Stomach smooth muscle (tissue), 2 donors: ENCODE measurements around the gene KIAA2012.

Experiments used
- H3K27ac ChIP-seq: one replicate; pipeline ENCODE4 v1.7.0; 2013; ENCODE audit warnings: mild to moderate bottlenecking, low read length, inconsistent platforms
- H3K27me3 ChIP-seq, 2 donors: one replicate each; pipeline ENCODE4 v1.7.0; 2013; ENCODE audit warnings: low read length in 2 of 2; ENCODE audit not compliant: insufficient read depth in 2 of 2, control insufficient read depth in 1 of 2
- H3K36me3 ChIP-seq, 2 donors: one replicate each; pipeline ENCODE4 v1.7.0; 2013; ENCODE audit warnings: low read length in 2 of 2; ENCODE audit not compliant: control insufficient read depth in 2 of 2, insufficient read depth in 2 of 2
- H3K4me1 ChIP-seq: one replicate; pipeline ENCODE4 v1.7.0; 2013; ENCODE audit warnings: low read length; ENCODE audit not compliant: control insufficient read depth, insufficient read depth
- H3K4me3 ChIP-seq, 2 donors: one replicate each; pipeline ENCODE4 v1.7.0; 2013; ENCODE audit warnings: low read length in 2 of 2
- H3K9ac ChIP-seq, 2 donors: one replicate each; pipeline ENCODE4 v1.7.0; 2013; ENCODE audit warnings: low read length in 2 of 2, mild to moderate bottlenecking in 1 of 2
- H3K9me3 ChIP-seq, 2 donors: one replicate each; pipeline ENCODE4 v1.7.0; 2013; ENCODE audit warnings: low read length in 2 of 2; ENCODE audit not compliant: control insufficient read depth in 2 of 2
- donor health status: healthy.
- donor health status: Pancreatic carcinoma.

Gene KIAA2012

DNA sequence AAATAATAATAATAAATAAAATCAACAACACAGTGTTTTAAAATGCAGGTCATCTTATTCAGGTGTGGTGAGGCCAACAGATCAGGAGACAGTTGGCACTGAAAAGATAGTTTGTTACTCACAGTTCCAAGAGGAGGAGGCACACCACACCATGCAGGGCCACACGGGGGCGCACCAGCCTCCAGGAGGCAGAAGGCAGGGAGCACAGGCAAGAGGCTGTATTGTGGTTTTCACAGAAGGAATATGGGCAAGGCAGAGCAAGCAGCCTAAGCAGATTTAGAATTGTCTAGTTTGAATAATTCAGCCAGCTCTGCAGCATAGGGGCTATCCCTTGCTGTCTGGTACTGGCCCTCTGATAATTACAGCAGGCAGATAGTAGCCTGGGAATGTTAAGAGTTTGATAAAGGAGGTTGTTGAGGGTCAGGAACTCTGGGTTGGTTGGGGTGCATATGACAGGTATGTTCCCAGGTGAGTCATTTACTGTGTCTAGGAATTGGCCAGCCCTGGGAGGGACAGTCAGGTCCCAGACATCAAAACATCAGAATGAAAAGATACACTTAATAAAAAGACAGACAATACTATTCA, 31.3 kb downstream of the KIAA2012 start:
- Histone ChIP-seq H3K9me3 (no peaks in the 10 kb centered on the region), H3K4me3 (no peak overlapping the region), H3K4me1 (no peaks in the 10 kb centered on the region), H3K27ac (no peak overlapping the region), H3K9ac (no peak overlapping the region), H3K27me3 (peaks cover 0 to 4% of the 10 kb centered on the region in 2 donors), H3K36me3 (no peaks in the 10 kb centered on the region)

GRCh38 chr2:202105025-202105424, 32.0 kb downstream of the KIAA2012 start:
- Histone ChIP-seq H3K9ac (no peak overlapping the region), H3K9me3 (no peaks in the 10 kb centered on the region), H3K36me3 (no peaks in the 10 kb centered on the region), H3K27me3 (peaks cover 0 to 4% of the 10 kb centered on the region in 2 donors), H3K4me1 (no peaks in the 10 kb centered on the region), H3K4me3 (no peak overlapping the region), H3K27ac (no peak overlapping the region)

DNA sequence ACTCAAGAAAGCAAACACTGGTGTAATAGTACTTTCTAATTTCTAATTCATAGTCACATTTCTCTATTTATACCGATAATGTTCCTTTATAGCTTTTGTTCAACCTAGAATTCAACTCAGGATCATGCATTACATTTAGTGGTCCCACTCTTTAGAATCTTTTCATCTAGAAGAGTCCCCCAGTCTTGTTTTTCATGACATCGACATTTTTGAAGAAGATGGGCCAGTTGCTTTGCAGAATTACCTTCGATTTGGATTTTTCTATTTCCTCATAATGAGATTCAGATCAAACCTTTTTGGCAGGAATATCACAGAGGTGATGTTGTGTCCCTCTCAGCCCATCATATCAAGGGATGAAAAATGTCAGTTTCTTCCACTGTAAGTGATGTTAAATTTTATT, 35.3 kb downstream of the KIAA2012 start:
- no peaks in the 10 kb centered on the region for H3K9me3 ChIP-seq
- H3K36me3 ChIP-seq = no peaks in the 10 kb centered on the region
- peaks cover 0 to 4% of the 10 kb centered on the region in 2 donors for H3K27me3 ChIP-seq
- H3K9ac ChIP-seq = no peak overlapping the region
- no peak overlapping the region for H3K27ac ChIP-seq
- H3K4me1 ChIP-seq = no peaks in the 10 kb centered on the region
- H3K4me3 ChIP-seq = no peak overlapping the region

- no peaks in the 10 kb centered on the region for H3K9me3 ChIP-seq
- H3K27me3 ChIP-seq = peaks cover 0 to 4% of the 10 kb centered on the region in 2 donors
- no peak overlapping the region for H3K9ac ChIP-seq
- H3K4me1 ChIP-seq = no peaks in the 10 kb centered on the region
- H3K4me3 ChIP-seq = no peak overlapping the region
- H3K27ac ChIP-seq = no peak overlapping the region
- no peaks in the 10 kb centered on the region for H3K36me3 ChIP-seq
Measured at GRCh38 chr2:202109139-202109736, 36.2 kb downstream of the KIAA2012 start.

GRCh38 chr2:202109737-202110184, 36.7 kb downstream of the KIAA2012 start:
- H3K4me3 ChIP-seq = no peak overlapping the region
- peaks cover 0 to 4% of the 10 kb centered on the region in 2 donors for H3K27me3 ChIP-seq
- no peak overlapping the region for H3K9ac ChIP-seq
- no peaks in the 10 kb centered on the region for H3K9me3 ChIP-seq
- no peak overlapping the region for H3K27ac ChIP-seq
- no peaks in the 10 kb centered on the region for H3K36me3 ChIP-seq
- H3K4me1 ChIP-seq = no peaks in the 10 kb centered on the region

GRCh38 chr2:202110491-202110890, 37.4 kb downstream of the KIAA2012 start:
- H3K4me1 ChIP-seq = no peaks in the 10 kb centered on the region
- no peaks in the 10 kb centered on the region for H3K36me3 ChIP-seq
- H3K27ac ChIP-seq = no peak overlapping the region
- H3K9ac ChIP-seq = no peak overlapping the region
- H3K9me3 ChIP-seq = no peaks in the 10 kb centered on the region
- H3K4me3 ChIP-seq = no peak overlapping the region
- peaks cover 0 to 2% of the 10 kb centered on the region in 2 donors for H3K27me3 ChIP-seq

DNA sequence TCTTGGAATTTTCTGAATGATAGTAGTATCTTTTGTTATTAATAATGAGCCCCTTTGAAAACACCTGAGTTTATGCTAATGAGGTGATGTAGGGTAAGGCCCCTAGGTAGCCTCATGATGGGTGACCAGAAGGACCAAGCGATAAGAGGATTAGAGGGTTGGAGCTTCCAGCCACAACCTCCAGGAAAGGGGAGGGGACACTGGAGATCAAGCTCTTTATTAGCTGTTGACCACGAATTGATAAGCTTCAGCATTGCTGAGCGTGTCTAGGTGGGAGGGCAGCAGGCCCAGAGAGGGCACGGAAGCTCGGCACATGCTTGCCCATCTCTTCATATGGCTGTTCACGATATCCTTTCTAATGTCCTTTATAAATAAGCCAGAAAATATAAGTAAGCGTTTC, 39.0 kb downstream of the KIAA2012 start:
- no peaks in the 10 kb centered on the region for H3K4me1 ChIP-seq
- no peak overlapping the region for H3K9ac ChIP-seq
- H3K27ac ChIP-seq = no peak overlapping the region
- H3K9me3 ChIP-seq = no peaks in the 10 kb centered on the region
- H3K36me3 ChIP-seq = no peaks in the 10 kb centered on the region
- H3K27me3 ChIP-seq = no peaks in the 10 kb centered on the region
- no peak overlapping the region for H3K4me3 ChIP-seq

GRCh38 chr2:202113571-202114142, 40.6 kb downstream of the KIAA2012 start:
- Histone ChIP-seq H3K4me1 (no peaks in the 10 kb centered on the region), H3K9ac (no peak overlapping the region), H3K4me3 (no peak overlapping the region), H3K36me3 (no peaks in the 10 kb centered on the region), H3K27me3 (no peaks in the 10 kb centered on the region), H3K27ac (no peak overlapping the region), H3K9me3 (no peaks in the 10 kb centered on the region)

DNA sequence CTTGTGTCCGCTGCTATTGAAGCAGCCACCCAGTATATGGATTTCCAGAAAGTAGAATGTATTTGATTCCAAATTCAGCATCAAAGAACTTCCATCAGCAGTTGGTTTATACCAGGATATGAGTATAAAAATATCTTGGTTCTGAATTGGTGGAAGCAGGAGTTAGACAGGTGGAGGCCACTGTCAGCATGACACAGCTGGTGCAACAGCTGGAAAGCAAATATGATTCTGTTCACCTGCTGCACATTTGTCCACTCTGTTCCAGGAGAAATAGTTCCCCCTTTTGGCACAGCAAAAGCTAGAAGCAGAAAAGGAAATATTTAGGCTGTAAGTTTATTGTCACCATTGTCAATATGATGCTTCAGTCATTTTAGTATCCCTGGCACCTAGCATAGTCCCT, 41.2 kb downstream of the KIAA2012 start:
- H3K27ac ChIP-seq = no peak overlapping the region

GRCh38 chr2:202114795-202115194, 41.7 kb downstream of the KIAA2012 start:
- H3K4me3 ChIP-seq = no peak overlapping the region
- no peaks in the 10 kb centered on the region for H3K9me3 ChIP-seq
- H3K4me1 ChIP-seq = no peaks in the 10 kb centered on the region
- H3K36me3 ChIP-seq = no peaks in the 10 kb centered on the region
- H3K9ac ChIP-seq = no peak overlapping the region
- no peaks in the 10 kb centered on the region for H3K27me3 ChIP-seq
- H3K27ac ChIP-seq = no peak overlapping the region

More for the DNA sequence above, 41.2 kb downstream of the KIAA2012 start:
- no peak overlapping the region for H3K9ac ChIP-seq
- H3K27me3 ChIP-seq = no peaks in the 10 kb centered on the region
- H3K9me3 ChIP-seq = no peaks in the 10 kb centered on the region
- H3K4me3 ChIP-seq = no peak overlapping the region
- no peaks in the 10 kb centered on the region for H3K4me1 ChIP-seq
- H3K36me3 ChIP-seq = no peaks in the 10 kb centered on the region

GRCh38 chr2:202115479-202115971, 42.5 kb downstream of the KIAA2012 start:
- H3K4me3 ChIP-seq = no peak overlapping the region
- H3K4me1 ChIP-seq = no peaks in the 10 kb centered on the region
- no peaks in the 10 kb centered on the region for H3K36me3 ChIP-seq
- H3K9ac ChIP-seq = no peak overlapping the region
- no peak overlapping the region for H3K27ac ChIP-seq
- H3K9me3 ChIP-seq = no peaks in the 10 kb centered on the region
- no peaks in the 10 kb centered on the region for H3K27me3 ChIP-seq
